Putamen (tissue), 1 donor: Measurements from ENCODE around the gene CYP46A1.
"Not testable (repeated sequence)": the region's sequence is repeated elsewhere in the genome, so short reads cannot be mapped to it uniquely, and the experiment has no call there.

Source experiments
- DNase-seq: peaks from one replicate; pipeline ENCODE4 v3.0.0-alpha.2; 2016; ENCODE audit warnings: low spot score

CYP46A1 gene

DNA sequence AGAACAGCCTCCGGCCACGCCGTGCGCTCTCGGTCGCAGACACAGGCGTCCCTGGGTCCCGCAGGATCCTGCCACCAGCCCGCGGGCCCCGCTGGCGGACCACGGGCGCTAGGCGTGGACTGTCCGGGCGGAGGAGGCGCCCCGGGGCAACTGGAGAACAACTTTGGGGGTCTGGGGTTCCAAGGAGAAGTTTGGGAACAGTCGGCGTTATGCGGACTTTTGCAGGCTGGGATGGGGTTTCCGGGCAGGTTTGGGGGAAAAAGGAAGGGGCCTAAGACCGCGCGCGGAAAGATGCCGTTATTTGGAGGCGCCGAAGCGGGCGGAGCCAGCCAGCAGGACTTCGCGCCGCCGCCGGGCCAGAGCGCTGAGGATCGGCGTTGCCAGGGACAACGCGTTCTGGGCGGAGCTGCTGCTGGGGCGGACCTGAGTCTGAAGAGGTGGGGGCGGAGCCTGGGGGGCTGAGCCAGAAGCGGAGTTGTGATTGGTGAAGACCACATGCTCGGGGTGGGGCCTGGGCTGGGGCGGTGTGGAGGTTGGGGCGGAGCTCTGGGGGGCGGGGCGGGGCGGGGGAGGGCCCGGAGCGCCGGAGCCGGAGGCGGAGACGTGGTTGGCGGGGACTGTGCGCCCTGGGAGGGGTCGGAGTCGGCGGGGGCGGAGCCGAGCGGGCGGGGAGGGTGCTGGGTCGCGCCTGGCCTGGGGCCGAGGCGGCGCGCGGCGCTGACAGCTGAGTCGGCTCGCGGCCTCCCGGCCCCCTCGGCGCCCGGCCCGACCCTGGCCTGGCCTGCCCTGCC lies at the start of gene CYP46A1:
CYP46A1 (plus strand) TSS at position 680 of the 791 bp plus-strand sequence. CDS start 120 bp downstream, outside the sequence.
- peak; percentile 99 for DNase-seq

GRCh38 chr14:99634443-99634842 lies 49.7 kb upstream of the CYP46A1 start:
- no peak for DNase-seq

GRCh38 chr14:99635116-99635515 lies 49.0 kb upstream of the CYP46A1 start:
- DNase-seq: no peak

- no peak for DNase-seq
Measured at GRCh38 chr14:99636487-99636886, 47.6 kb upstream of the CYP46A1 start.

GRCh38 chr14:99637624-99638023 lies 46.5 kb upstream of the CYP46A1 start:
- DNase-seq: no peak

DNA sequence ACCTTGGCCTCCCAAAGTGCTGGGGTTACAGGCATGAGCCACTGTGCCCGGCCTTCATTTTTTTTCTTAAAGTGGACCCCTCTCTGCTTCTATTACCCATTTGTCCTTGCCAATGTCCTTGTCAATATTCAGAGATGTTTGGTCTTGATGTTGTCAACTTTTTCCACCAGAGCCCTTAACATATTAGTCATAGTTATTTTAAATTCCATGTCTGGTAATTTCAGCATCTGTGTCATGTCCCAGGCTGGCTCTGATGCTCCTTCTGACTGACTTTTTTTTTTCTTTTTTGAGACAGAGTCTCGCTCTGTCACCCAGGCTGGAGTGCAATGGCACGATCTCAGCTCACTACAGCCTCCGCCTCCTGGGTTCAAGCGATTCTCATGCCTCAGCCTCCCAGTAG lies 41.3 kb upstream of the CYP46A1 start:
- DNase-seq: not testable (repeated sequence)

- no peak for DNase-seq
Measured at GRCh38 chr14:99643343-99643742, 40.8 kb upstream of the CYP46A1 start.

GRCh38 chr14:99644035-99644587 lies 40.0 kb upstream of the CYP46A1 start:
- DNase-seq: no peak

DNA sequence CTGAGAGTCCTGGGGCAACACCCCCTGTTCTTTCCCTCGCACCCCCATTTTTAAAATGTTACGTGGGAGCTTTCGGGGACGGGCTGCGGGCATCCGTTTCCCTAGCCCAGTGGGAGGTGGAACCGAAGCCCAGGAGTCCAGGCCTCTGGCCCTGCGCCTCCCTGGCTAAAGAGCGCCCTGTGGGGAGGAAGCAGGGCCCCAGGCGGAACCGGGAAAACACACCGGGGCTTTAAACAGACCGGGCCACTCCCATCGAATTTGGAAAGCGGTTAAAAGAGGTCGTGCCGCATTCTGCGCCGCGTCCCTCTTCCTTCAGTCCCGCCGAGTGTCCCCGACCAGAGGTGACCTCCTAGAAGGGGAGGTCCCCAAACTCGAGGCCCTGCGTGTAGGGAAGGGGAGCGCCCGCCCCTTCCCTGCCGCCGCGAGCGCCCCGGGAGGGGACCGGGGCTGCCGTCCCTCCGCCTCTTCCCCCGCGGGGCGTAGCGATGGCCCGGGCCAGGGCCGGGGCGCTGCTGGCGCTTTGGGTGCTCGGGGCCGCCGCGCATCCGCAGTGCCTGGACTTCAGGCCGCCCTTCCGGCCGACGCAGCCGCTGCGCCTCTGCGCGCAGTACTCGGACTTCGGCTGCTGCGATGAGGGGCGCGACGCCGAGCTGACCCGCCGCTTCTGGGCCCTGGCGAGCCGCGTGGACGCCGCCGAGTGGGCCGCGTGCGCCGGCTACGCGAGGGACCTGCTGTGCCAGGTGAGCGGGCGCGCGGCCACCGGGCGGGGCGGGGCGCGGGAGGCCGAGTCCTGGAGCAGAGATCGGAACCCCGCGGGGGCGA lies 39.2 kb upstream of the CYP46A1 start, which contains the start of gene HHIPL1:
HHIPL1 (plus strand) TSS at position 407 of the 822 bp plus-strand sequence; CDS start at position 486, 79 bp downstream.
- DNase-seq: no peak

DNA sequence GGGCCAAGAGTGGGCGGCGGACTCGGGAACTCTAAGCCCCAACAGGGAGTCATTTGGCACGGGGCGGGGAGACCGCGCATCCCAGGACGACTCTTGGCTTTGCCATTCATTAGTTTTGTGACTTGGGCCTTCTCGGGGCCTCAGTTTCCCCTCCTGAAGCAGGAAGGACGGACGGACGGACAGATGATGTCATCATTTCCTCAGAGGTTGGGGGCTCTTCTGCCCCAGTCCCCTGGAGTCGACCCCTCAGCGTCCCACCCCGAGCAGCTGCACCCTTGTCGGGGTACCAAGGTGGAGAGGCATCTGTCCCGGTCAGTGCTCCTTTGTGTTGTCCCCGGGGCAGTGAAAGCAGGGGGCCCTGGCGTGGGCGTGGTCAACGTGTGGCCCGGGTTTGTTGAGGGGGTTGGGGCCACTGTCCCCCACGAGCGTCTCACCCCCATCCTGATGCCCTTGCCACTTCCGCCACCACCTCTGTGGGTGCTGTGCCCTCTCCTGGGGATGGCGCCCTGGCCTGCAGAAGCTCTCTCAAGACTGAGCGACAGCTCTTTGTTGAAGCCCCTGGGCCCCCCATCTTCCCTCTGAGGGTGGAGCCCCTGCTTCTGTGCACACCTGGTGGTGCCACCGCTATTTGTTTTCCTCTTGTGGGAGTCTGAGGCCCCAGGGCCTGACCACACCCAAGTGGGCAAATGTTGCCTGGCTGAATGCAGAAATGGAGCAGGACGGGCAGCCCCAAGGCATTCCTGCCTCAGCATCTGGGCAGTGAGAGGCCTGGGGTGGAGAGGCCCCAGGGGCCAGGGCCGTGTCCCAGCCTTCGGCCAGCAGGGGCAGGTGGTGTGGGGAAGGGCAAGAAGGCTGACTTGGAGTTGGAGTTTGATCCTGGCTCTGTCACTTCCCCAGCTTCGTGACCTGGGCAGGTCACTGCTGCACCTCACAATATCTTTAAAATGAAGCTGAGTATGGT lies 38.3 kb upstream of the CYP46A1 start:
- DNase-seq: no peak

- no peak for DNase-seq
Measured at GRCh38 chr14:99647411-99647810, 36.7 kb upstream of the CYP46A1 start.

- no peak for DNase-seq
Measured at GRCh38 chr14:99648027-99648784, 35.9 kb upstream of the CYP46A1 start.

GRCh38 chr14:99649219-99649618 lies 34.9 kb upstream of the CYP46A1 start:
- no peak for DNase-seq

GRCh38 chr14:99649643-99650042 lies 34.5 kb upstream of the CYP46A1 start:
- no peak for DNase-seq

DNA sequence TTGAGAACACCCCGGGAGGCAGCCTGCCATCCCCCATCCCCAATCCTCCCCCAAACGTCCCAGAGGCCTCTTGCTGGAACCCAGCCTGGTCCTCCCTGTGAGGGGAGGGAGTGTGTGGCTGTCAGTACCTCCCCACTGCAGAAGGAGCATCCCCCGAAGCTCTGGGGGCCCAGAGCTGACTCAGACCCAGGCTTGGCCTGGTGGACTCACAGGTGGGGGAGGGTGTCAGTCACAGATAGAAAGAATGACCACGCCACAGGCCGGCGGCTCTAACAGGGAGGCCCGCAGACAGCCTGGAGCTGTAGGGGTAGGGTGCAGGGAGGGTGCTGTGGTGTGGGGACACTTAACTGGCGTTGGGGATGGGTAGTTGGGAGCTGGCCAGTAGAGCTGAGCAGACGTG lies 33.9 kb upstream of the CYP46A1 start:
- DNase-seq: no peak

- no peak for DNase-seq
Measured at GRCh38 chr14:99651953-99652746, 31.9 kb upstream of the CYP46A1 start.

DNA sequence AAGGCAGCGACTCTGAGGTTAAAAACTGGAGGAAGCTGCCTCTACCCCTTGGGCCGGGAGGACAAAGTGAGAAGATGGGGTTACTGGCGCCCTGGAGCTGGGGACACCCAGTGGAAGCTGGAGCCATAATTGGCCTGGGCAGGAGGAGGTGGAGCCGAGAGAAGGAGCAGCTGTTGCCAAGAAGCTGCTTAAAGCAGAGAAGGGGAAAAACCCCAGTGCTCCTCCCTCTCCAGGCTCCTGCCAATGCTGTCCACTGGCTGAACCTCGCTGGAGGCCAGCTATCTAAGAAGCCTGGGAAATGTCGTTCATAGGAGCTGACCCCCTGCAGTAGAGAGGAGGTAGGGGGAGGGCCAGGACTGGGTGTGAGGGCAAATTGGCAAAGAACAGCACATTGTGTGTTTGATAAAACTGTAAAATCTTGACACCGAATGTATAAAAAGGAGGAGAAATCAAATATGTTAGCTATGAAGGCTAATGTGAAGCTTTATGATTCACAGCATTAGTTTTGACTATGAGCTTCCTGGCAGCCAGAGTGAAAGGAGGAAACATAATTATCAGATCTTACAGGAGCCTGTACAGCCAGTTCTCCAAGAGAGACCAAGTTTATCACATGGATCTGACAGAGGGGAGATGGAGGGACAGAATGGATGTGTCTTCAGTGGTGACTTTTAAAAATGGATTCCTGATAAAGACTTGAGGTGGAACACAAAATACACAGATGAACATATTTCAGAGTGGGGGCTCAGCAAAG lies 29.7 kb upstream of the CYP46A1 start:
- DNase-seq: no peak

DNA sequence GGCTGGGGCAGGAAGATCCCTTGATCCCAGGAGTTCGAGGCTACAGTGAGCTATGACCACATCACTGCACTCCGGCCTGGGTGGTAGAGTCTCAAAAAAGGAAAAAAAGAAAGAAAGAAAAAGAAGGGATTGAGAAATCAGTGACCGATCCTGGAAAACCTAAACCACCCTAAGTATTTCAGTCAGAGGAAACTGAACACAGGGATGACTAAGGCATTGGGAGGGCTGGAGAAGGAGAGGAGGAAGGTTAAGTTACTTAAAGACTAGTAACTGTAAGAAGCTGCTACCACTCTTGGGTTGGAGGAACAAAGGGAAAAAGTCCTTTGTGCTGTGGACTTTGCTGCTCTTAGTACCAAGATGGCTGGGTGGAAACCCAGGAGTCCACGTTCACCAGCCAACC lies 28.6 kb upstream of the CYP46A1 start:
- no peak for DNase-seq

- no peak for DNase-seq
Measured at GRCh38 chr14:99656171-99656570, 27.9 kb upstream of the CYP46A1 start.
